HG02798 (cell line): ENCODE results near the gene RAB25.
A peak's percentile ranks its signal among the peaks of the same experiment; 100 is the strongest.
"Not testable (repeated sequence)": the region's sequence is repeated elsewhere in the genome, so short reads cannot be mapped to it uniquely, and the experiment has no call there.

Source experiments
- ATAC-seq: cut with Tn5 transposase; IDR thresholded peaks from one replicate; pipeline ENCODE4 v1.9.1; 2021; ENCODE audit warnings: mild to moderate bottlenecking; ENCODE audit not compliant: unreplicated experiment, poor library complexity

The RAB25 gene

GRCh38 chr1:156053768-156054499, 7.0 kb upstream of the RAB25 start, which contains the start of gene UBQLN4:
Gene UBQLN4 (minus strand): TSS chr1:156053798. CDS start chr1:156053701, 97 bp downstream.
- ATAC-seq: peak; percentile 63

- peak; percentile 79 for ATAC-seq
These were observed 6.3 kb upstream of the RAB25 start, which contains the start of gene LAMTOR2 for GRCh38 chr1:156054500-156055280. Gene LAMTOR2 (plus strand): TSS chr1:156054782. CDS start chr1:156054890, 108 bp downstream.

GRCh38 chr1:156055281-156056048, 5.5 kb upstream of the RAB25 start:
- no peak for ATAC-seq

GRCh38 chr1:156056326-156056849, 4.6 kb upstream of the RAB25 start:
- no peak for ATAC-seq

- ATAC-seq: no peak
These were observed 1.2 kb downstream of the RAB25 start for GRCh38 chr1:156062189-156062588.

GRCh38 chr1:156063997-156064285, 3.0 kb downstream of the RAB25 start:
- no peak for ATAC-seq

GRCh38 chr1:156064615-156065014, 3.7 kb downstream of the RAB25 start:
- ATAC-seq: no peak

- ATAC-seq: peak; percentile 53
These were observed 4.3 kb downstream of the RAB25 start for GRCh38 chr1:156065212-156065611.

- ATAC-seq: no peak
These were observed 4.9 kb downstream of the RAB25 start for GRCh38 chr1:156065871-156066270.

GRCh38 chr1:156067262-156067661, 6.3 kb downstream of the RAB25 start:
- no peak for ATAC-seq

GRCh38 chr1:156069490-156070455, 8.8 kb downstream of the RAB25 start:
- ATAC-seq: no peak

- no peak for ATAC-seq
These were observed 9.6 kb downstream of the RAB25 start for GRCh38 chr1:156070548-156070947.

GRCh38 chr1:156071332-156071816, 10.4 kb downstream of the RAB25 start:
- not testable (repeated sequence) for ATAC-seq

GRCh38 chr1:156072251-156072650, 11.3 kb downstream of the RAB25 start:
- no peak for ATAC-seq

GRCh38 chr1:156073110-156073687, 12.2 kb downstream of the RAB25 start:
- no peak for ATAC-seq

GRCh38 chr1:156073740-156074139, 12.8 kb downstream of the RAB25 start:
- ATAC-seq: no peak

- ATAC-seq: no peak
These were observed 13.7 kb downstream of the RAB25 start for GRCh38 chr1:156074661-156075060.

- no peak for ATAC-seq
These were observed 14.2 kb downstream of the RAB25 start for GRCh38 chr1:156075162-156075561.

- ATAC-seq: no peak
These were observed 14.8 kb downstream of the RAB25 start for GRCh38 chr1:156075775-156076204.
